ENCODE results near the gene TALDO1.

GRCh38 chr11:786235-787083, 39.2 kb downstream of the TALDO1 start:
- TF ChIP-seq ELF4 (IDR thresholded peaks at IDR 0.05) (no peak), SP1 (IDR thresholded peaks at IDR 0.05) (no peak), L3MBTL2 (conservative IDR thresholded peaks at IDR 0.05) (no peak), ARNT (IDR thresholded peaks at IDR 0.05) (no peak)
